HepG2 (cell line): Measurements from ENCODE around the gene TMCO6. TPM values are rescaled to one million over a fixed set of nuclear protein-coding genes. Genes with fewer than 3 reads are reported as not detected.

Experiments
- AGO2 ChIP-seq: fragments of 200-400 bp; formaldehyde crosslinking; optimal IDR thresholded peaks from 2 replicates; pipeline ENCODE3; 2017; ENCODE audit warnings: mild to moderate bottlenecking, low read depth, low read length, moderate library complexity
- ARNTL ChIP-seq: sonication (generic); formaldehyde crosslinking; IDR thresholded peaks from 2 replicates; pipeline ENCODE4 v1.4.0; 2020; ENCODE audit warnings: mild to moderate bottlenecking, missing genetic modification reagents
- ATF5 ChIP-seq: sonication (generic); formaldehyde crosslinking; IDR thresholded peaks from 2 replicates; pipeline ENCODE4 v1.4.0; 2020; ENCODE audit warnings: mild to moderate bottlenecking, low read depth, missing genetic modification reagents
- GABPB1 ChIP-seq: IDR thresholded peaks from 2 replicates; pipeline ENCODE4 v1.6.1; 2016; ENCODE audit warnings: mild to moderate bottlenecking, missing genetic modification reagents, moderate library complexity, missing compliant biosample characterization
- GZF1 ChIP-seq: sonication (generic); formaldehyde crosslinking; IDR thresholded peaks from 2 replicates; pipeline ENCODE4 v1.5.1; 2020; ENCODE audit warnings: mild to moderate bottlenecking, missing genetic modification reagents
- HBP1 ChIP-seq: IDR thresholded peaks from 2 replicates; pipeline ENCODE4 v1.6.1; 2016; ENCODE audit warnings: low read depth, control low read depth
- HHEX ChIP-seq: IDR thresholded peaks from 2 replicates; pipeline ENCODE4 v1.6.1; 2016; ENCODE audit warnings: control low read depth
- JUN ChIP-seq: sonication (generic); formaldehyde crosslinking; IDR thresholded peaks from 2 replicates; pipeline ENCODE4 v1.4.0; 2020; ENCODE audit warnings: mild to moderate bottlenecking, missing genetic modification reagents
- LBX2 ChIP-seq: sonication (generic); formaldehyde crosslinking; IDR thresholded peaks from 2 replicates; pipeline ENCODE4 v1.5.0; 2020; ENCODE audit warnings: missing genetic modification reagents, mild to moderate bottlenecking, borderline replicate concordance
- MAFK ChIP-seq, 2 experiments: IDR thresholded peaks in 1 of 2; conservative IDR thresholded peaks in 1 of 2; 2 replicates each; pipeline ENCODE4 v1.6.1; 2011; ENCODE audit warnings: improper control_type of control experiment in 2 of 2, low read length in 2 of 2
- MBNL3 ChIP-seq: fragments of 250-450 bp; sonication (Bioruptor Pico); conservative IDR thresholded peaks from 2 replicates; pipeline ENCODE4 v1.8.0; 2022; ENCODE audit warnings: mild to moderate bottlenecking, inconsistent platforms
- MEIS1 ChIP-seq: sonication (generic); formaldehyde crosslinking; IDR thresholded peaks from 2 replicates; pipeline ENCODE4 v1.9.0; 2021; ENCODE audit warnings: mild to moderate bottlenecking, missing genetic modification reagents, moderate library complexity, borderline replicate concordance
- MXD1 ChIP-seq: sonication (generic); formaldehyde crosslinking; IDR thresholded peaks from 2 replicates; pipeline ENCODE4 v1.4.0; 2020; ENCODE audit warnings: mild to moderate bottlenecking, missing genetic modification reagents
- NFE2L1 ChIP-seq: sonication (generic); formaldehyde crosslinking; IDR thresholded peaks from 2 replicates; pipeline ENCODE4 v1.4.0; 2020; ENCODE audit warnings: missing genetic modification reagents, mild to moderate bottlenecking, borderline replicate concordance
- PHF20 ChIP-seq: sonication (generic); formaldehyde crosslinking; IDR thresholded peaks from 2 replicates; pipeline ENCODE4 v1.5.0; 2020; ENCODE audit warnings: mild to moderate bottlenecking, missing genetic modification reagents
- PTBP1 ChIP-seq: fragments of 200-400 bp; formaldehyde crosslinking; IDR thresholded peaks from 2 replicates; pipeline ENCODE4 v1.6.1; 2018; ENCODE audit warnings: low read length, low read depth; ENCODE audit not compliant: poor library complexity, severe bottlenecking
- RBFOX2 ChIP-seq: fragments of 200-400 bp; formaldehyde crosslinking; IDR thresholded peaks from 2 replicates; pipeline ENCODE4 v1.6.1; 2017; ENCODE audit warnings: low read depth, mild to moderate bottlenecking, low read length
- RXRA ChIP-seq: sonication (generic); formaldehyde crosslinking; IDR thresholded peaks from 2 replicates; pipeline ENCODE4 v1.5.1; 2020; ENCODE audit warnings: missing genetic modification reagents
- RXRB ChIP-seq: IDR thresholded peaks from 2 replicates; pipeline ENCODE4 v1.6.1; 2016; ENCODE audit warnings: borderline replicate concordance, missing genetic modification reagents, missing compliant biosample characterization
- SIN3A ChIP-seq: IDR thresholded peaks from 2 replicates; pipeline ENCODE4 v1.6.1; 2011; ENCODE audit warnings: low read depth, mild to moderate bottlenecking, control low read depth, low read length, borderline replicate concordance
- SP5 ChIP-seq: IDR thresholded peaks from 2 replicates; pipeline ENCODE4 v1.6.1; 2016; ENCODE audit warnings: low read depth, borderline replicate concordance
- XBP1 ChIP-seq: sonication (generic); formaldehyde crosslinking; IDR thresholded peaks from 2 replicates; pipeline ENCODE4 v1.5.0; 2020; ENCODE audit warnings: missing genetic modification reagents
- ZBTB26 ChIP-seq: IDR thresholded peaks from 2 replicates; pipeline ENCODE4 v1.6.1; 2016; ENCODE audit warnings: missing compliant biosample characterization, missing genetic modification reagents, borderline replicate concordance
- ZNF7 ChIP-seq: IDR thresholded peaks from 2 replicates; pipeline ENCODE4 v1.6.1; 2016; ENCODE audit warnings: missing biosample characterization, missing genetic modification reagents
- ZNF724P ChIP-seq: sonication (generic); formaldehyde crosslinking; IDR thresholded peaks from 2 replicates; pipeline ENCODE4 v1.8.0; 2022; ENCODE audit warnings: missing genetic modification reagents, borderline replicate concordance
- ZNF775 ChIP-seq: sonication (generic); formaldehyde crosslinking; IDR thresholded peaks from 2 replicates; pipeline ENCODE4 v1.4.0; 2020; ENCODE audit warnings: missing genetic modification reagents, mild to moderate bottlenecking, moderate library complexity, borderline replicate concordance
- polyA plus RNA-seq, 8 experiments: library from polyadenylated mRNA; depleted of rRNA in 3 of 8; stranded (reverse) in 7 of 8; unstranded in 1 of 8; fragments of >200 nt; fragmentation: Illumina TruSeq in 4 of 8; extraction: Trizol in 4 of 8; gene quantifications; 2 replicates each; pipeline versions ENCODE4 v1.2.1 to v1.2.3, GENCODE V29; 2011 to 2016; ENCODE audit warnings: low read depth in 4 of 8, missing spikeins in 1 of 8, mixed read lengths in 1 of 8; ENCODE audit not compliant: insufficient read depth in 1 of 8
- total RNA-seq, 5 experiments: library from RNA; depleted of rRNA; stranded (reverse); fragments of >200 nt; fragmentation: Illumina TruSeq; extraction: Trizol; gene quantifications; 2 replicates each; pipeline ENCODE4 v1.2.3, GENCODE V29; 2016; ENCODE audit warnings: low read depth in 1 of 5

TMCO6 gene
- total and polyA plus RNA-seq, 2 of the 13 experiments (the other 11 are each of a cell fraction or from before 2014, with no cell fraction given) = 16.6 to 28.2 TPM

GRCh38 chr5:140639148-140639981 lies at the start of gene TMCO6 (continued):
- TF ChIP-seq ZBTB26 (CRISPR knock-in tag) (peak; percentile 75; the same call in 1 of the 2 replicates), JUN (no peak; the same call in 1 of the 2 replicates), ZNF724P (CRISPR knock-in tag) (peak; percentile 61), PTBP1 (peak; percentile 35), MBNL3 (CRISPR knock-in tag) (no peak), PHF20 (peak; percentile 64), ZNF7 (no peak), RXRB (peak; percentile 100), AGO2 (peak; percentile 85), ATF5 (CRISPR knock-in tag) (no peak), MEIS1 (CRISPR knock-in tag) (peak; percentile 76; the same call in 1 of the 2 replicates), XBP1 (CRISPR knock-in tag) (no peak), MXD1 (peak; percentile 91), GABPB1 (CRISPR knock-in tag) (peak; percentile 80), GZF1 (CRISPR knock-in tag) (peak; percentile 73; the same call in 1 of the 2 replicates), HBP1 (CRISPR knock-in tag) (peak; percentile 50; the same call in 1 of the 2 replicates), LBX2 (CRISPR knock-in tag) (peak; percentile 87; the same call in 1 of the 2 replicates), ZNF775 (CRISPR knock-in tag) (0 out of 2 replicates have a peak, but pooled peaks have one; percentile 60), MAFK (conservative IDR thresholded peaks at IDR 0.05 in 1 of 2, IDR thresholded peaks at IDR 0.05 in 1 of 2; ENCODE audit: low read length in 2 of 2) (peak in 1 of 2 experiments; percentile 12; a peak in 1 of 4 replicates), HHEX (CRISPR knock-in tag) (peak; percentile 57; the same call in 1 of the 2 replicates), RXRA (CRISPR knock-in tag) (peak; percentile 99), SIN3A (0 out of 2 replicates have a peak, but pooled peaks have one; percentile 46), SP5 (CRISPR knock-in tag) (peak; percentile 100), NFE2L1 (CRISPR knock-in tag) (no peak), RBFOX2 (peak; percentile 96), ARNTL (no peak)
